GM20000 (cell line): ENCODE data around the gene AVPR2.

Experiments
- DNase-seq: peaks from one replicate; pipeline ENCODE4 v3.0.0; 2012; ENCODE audit warnings: low spot score
- TF ChIP-seq, protein P1 (sequence below): IDR thresholded peaks from 2 replicates; pipeline ENCODE4 v1.5.1; 2012; ENCODE audit warnings: mild to moderate bottlenecking, control low read depth; ENCODE audit errors: extremely low read depth, missing control alignments

The AVPR2 gene

DNA sequence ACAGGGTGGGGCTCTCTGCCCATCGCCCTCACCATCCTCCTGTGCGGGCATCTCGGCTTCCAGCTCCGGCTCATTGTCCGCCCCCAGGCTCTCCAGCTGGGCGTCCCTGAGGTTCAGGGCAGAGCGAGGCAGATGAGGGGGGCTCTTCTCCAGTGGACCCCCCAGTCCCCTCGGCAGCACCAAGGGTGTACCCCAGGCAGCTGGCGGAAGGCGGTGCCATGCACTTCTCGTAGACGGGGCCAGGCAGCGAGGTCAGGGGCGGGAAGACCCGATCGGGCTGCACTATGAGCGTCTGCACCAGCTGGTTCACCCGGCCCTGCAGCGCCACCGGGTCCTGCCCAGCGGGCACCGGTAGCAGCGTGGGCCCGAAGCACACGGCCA lies 5.5 kb downstream of the AVPR2 start:
- TF ChIP-seq, protein P1, sequence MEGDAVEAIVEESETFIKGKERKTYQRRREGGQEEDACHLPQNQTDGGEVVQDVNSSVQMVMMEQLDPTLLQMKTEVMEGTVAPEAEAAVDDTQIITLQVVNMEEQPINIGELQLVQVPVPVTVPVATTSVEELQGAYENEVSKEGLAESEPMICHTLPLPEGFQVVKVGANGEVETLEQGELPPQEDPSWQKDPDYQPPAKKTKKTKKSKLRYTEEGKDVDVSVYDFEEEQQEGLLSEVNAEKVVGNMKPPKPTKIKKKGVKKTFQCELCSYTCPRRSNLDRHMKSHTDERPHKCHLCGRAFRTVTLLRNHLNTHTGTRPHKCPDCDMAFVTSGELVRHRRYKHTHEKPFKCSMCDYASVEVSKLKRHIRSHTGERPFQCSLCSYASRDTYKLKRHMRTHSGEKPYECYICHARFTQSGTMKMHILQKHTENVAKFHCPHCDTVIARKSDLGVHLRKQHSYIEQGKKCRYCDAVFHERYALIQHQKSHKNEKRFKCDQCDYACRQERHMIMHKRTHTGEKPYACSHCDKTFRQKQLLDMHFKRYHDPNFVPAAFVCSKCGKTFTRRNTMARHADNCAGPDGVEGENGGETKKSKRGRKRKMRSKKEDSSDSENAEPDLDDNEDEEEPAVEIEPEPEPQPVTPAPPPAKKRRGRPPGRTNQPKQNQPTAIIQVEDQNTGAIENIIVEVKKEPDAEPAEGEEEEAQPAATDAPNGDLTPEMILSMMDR: no peak
- no peak for DNase-seq

DNA sequence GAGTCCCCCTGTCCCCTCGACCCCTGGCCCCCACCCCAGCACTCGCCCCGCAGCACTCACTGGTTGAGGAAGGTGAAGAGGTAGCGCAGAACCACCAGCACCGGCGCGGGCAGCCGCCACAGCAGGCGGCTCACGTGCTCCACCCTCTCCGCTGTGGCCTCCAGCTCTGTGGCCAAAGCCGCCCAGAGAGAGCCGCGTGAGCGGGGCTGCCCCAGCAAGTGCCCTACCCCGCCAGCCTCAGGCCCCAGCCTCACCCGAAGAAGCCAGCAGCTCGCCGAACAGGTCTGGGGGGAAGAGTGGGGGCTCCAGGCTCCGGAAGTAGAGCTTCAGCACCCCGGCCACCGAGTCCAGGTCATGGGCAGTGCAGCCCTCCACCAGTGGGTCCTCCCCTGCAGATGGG lies 6.0 kb downstream of the AVPR2 start:
- TF ChIP-seq, protein P1: no peak
- DNase-seq: no peak

DNA sequence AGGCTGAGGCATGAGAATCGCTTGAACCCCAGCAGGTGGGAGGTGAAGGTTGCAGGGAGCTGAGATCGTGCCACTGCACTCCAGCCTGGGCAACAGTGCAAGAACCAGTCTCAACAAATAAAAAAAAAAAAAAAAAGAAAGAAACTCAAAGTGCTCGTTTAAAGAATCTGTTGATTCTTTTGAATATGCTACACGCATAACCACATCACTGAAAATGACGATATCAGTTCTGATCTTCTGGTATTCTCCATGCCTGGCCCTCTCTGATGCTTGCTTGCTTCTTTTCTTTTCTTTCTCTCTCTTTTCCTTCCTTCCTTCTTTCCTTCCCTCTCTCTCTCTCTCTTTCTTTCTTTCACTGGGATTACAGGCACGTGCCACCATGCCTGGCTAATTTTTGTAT lies 7.3 kb downstream of the AVPR2 start:
- TF ChIP-seq, protein P1: no peak
- no peak for DNase-seq

DNA sequence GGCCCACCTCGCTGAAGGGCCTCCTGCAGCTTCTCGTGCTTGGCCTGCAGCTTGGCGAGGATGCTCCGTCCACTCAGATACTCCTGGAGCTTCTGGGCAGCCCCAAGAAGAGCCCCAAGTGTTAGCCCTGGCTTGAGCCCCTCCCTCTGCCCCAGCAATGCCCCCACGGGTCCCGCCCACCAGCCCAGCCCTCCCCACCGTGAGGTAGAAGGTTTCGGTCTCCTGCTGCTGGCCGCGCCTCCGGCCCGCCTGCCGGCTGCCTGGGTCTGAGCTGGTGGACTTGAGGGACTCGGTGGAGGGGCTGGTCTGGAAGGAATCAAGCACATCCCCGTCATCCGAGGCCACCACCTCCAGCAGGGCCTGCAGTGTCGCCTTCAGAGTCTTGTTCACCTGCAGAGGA lies 8.7 kb downstream of the AVPR2 start:
- DNase-seq: no peak
- TF ChIP-seq, protein P1: no peak

DNA sequence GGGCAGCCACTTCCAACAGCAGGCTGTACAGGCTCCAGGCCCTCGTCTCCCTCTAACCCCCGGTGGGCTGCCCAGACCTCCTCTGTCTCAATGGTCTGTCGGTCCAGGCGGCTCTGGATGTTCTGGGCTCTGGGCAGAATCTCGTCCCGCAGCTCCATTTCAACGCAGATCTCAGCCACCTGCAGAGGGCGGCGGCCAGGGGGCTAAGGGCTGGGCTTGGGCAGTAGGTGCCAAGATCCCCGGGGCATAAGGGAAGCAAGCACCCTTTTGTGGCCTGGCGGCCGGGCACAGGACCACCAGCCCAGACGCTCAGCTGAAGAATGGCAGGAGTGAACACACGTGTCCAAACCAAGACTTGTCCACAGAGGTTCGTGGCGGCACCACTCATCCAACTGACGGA lies 9.2 kb downstream of the AVPR2 start:
- TF ChIP-seq, protein P1: no peak
- no peak for DNase-seq

DNA sequence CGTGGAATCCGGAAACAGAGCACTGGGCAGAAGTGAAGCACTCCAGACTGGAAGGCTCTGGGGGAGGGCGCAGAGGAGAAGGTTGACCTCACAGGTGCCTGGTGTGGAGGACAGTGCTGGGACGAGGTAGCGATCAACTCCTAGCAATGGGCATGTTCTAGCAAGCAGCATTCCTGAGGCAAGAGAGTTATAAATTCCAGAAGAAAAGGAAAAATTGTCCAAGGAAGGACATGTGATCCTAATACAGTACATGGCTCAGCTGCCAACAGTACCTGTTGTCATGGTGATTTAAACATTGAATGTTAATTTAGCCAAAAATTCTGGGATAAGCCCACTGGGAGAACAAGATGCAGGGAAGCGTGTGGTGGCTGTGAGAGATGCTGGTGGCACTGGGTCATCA lies 13.4 kb downstream of the AVPR2 start:
- no peak for DNase-seq
- TF ChIP-seq, protein P1: no peak

DNA sequence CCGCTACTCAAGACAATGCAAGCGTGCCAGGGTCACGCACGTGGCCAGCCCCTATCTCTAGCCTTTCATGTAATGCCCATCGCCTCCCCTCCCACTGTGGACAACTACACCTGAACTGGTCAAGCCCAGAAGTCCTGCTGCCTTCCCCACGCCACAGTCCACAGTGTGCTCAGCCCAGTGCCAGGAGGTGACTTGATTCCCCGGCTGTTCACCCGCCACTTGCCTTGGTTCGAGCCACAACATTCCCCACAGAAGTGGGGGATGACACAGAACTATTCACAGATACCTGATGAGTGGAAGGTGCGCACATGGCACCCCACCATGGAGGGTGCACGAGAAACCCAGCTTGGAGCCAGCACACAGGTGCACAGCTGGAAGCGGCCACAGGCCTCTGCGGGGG lies 14.8 kb downstream of the AVPR2 start:
- TF ChIP-seq, protein P1: no peak

More for the DNA sequence above, 14.8 kb downstream of the AVPR2 start:
- no peak for DNase-seq
